K562 treated with DMSO at 1 percent for 12 hours (cell line): ENCODE results near the gene TRAPPC2. TPM values are rescaled to one million over a fixed set of nuclear protein-coding genes. Genes with fewer than 3 reads are reported as not detected.

Source experiments
- total RNA-seq: library from RNA; unstranded; fragments of 300-600 nt; gene quantifications from 2 replicates; pipeline ENCODE4 v1.2.3, GENCODE V29; 2022; ENCODE audit not compliant: insufficient read depth

Gene TRAPPC2
- total RNA-seq = 4.1 and 13.8 TPM in 2 replicates

DNA sequence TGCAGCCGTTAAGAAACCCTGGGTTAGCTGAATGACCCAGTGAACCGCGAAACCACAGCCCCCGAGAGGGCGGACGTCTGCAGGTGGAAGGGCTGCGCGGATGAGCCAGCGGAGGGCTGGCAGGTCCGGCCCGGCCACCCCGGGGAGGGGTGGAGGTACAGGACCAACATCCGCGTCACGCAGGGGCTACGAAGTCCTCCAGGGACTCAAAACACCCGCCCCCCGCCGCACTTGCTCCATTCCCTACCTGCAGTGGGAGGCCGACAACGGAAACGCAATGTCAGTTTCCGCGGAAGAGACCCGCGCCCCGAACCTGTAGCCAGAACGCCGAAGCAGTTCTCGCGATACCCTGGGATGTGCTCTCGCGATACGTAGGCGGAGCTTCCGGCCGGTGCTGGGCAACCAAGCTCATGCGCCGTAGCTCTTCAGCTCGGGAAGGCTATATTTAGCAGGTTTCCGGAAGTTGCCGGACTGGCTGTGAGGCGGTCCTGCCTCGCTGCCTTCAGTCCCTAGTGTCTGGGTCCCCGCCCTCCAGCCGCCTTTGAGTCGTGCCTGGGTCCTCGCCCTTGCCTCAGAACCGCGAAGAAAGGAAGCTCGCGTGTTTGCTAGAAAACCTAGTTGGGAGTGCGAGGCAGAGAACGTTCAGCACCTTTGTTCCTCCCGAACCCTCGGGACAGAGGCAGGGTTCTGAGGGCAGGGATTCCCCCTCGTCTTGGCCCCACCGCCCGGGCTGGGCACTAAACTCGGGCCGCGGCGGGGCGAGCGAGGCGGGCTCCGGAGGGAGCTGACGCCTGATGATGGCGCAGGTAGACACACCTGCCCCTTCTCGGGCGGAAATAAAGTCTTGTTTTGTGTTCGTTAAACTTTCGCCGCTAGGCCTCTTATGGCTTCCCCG is at the start of gene TRAPPC2, which contains the start of gene OFD1:
Gene TRAPPC2, minus strand, starts transcription at position 343 of the 895 bp plus-strand sequence. CDS start 14,657 bp downstream, outside the sequence.
Gene OFD1, plus strand, starts transcription at position 471 of the 895 bp plus-strand sequence. Its CDS starts 324 bp downstream, at position 795.

DNA sequence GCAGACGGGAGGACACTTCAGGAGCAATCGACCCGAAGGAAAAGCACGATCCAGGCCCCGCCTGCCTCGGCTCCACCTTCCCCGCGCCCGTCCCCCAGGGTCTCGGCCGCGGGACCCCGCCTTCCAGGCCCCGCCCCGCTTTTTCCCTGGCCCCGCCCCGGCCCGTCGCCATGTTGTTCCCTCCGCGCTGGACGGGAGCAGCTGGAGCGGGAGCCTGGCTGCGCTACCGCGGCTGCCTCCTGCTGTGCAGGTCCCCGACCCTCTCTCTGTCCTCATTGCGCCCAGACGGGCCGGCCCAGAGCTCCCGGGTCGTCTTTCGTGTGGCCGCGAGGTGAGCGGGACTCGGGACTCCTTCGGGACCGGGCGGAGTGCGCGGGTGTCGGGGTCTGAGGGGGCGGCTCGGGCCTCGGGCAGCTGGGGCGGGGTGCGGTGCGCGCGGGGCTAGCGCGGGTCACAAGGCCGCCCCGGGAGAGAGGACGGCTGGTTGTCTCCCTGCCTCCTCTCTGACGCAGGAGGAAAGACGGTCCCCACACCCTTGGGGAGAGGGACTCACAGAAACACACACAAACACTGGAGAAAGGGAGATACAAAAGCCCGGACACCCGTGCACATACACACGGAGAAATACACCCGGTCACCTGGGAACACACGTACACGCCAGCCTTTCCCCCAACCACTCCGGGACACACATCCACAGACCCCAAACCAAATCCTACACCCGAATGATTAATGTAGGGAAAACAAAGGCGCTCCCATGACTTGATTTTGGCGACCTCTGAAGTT is 45.3 kb downstream of the TRAPPC2 start, which contains the start of gene RAB9A:
Gene RAB9A, plus strand, starts transcription at position 171 of the 783 bp plus-strand sequence. CDS start 19,619 bp downstream, outside the sequence.

Other genes with a start within 250 kb of the TRAPPC2 start
- not detected in 2 replicates for gene EGFL6, start 165.0 kb downstream of the TRAPPC2 start, total RNA-seq
- 0.45 and 2.8 TPM in 2 replicates for gene TCEANC, start 81.5 kb downstream of the TRAPPC2 start, total RNA-seq
- gene RAB9A, start 45.5 kb downstream of the TRAPPC2 start, total RNA-seq = 11.6 and 20.5 TPM in 2 replicates
- 18.1 and 21.5 TPM in 2 replicates for gene OFD1, start 128 bp upstream of the TRAPPC2 start, total RNA-seq
- 0.27 TPM in 1 of 2 replicates, not detected in the other for gene GPM6B, start 82.5 kb upstream of the TRAPPC2 start, total RNA-seq